Stimulated activated naive CD4-positive, alpha-beta T cell (primary cell): Measurements from ENCODE around the gene PPP2R2D.

Experiments
- DNase-seq, 6 experiments: peaks; one replicate each; lab custom pipeline; 2025; lab: John Stamatoyannopoulos, UW

The PPP2R2D gene

GRCh38 chr10:131868436-131868835, 32.4 kb upstream of the PPP2R2D start:
- DNase-seq = no peak

GRCh38 chr10:131869344-131869743, 31.5 kb upstream of the PPP2R2D start:
- no peak for DNase-seq

- DNase-seq = no peak
These were observed 30.4 kb upstream of the PPP2R2D start for GRCh38 chr10:131870411-131870810.

GRCh38 chr10:131870831-131871672, 29.8 kb upstream of the PPP2R2D start:
- DNase-seq = no peak

GRCh38 chr10:131871673-131872005, 29.2 kb upstream of the PPP2R2D start:
- no peak for DNase-seq

- no peak for DNase-seq
These were observed 28.6 kb upstream of the PPP2R2D start for GRCh38 chr10:131872011-131872826.

- DNase-seq = no peak
These were observed 27.9 kb upstream of the PPP2R2D start for GRCh38 chr10:131872827-131873375.

- peak in 4 of 6 experiments; percentile 5 to 35 (median 28) for DNase-seq
These were observed 25.8 kb upstream of the PPP2R2D start for GRCh38 chr10:131874991-131875451.

GRCh38 chr10:131875501-131875900, 25.3 kb upstream of the PPP2R2D start:
- no peak for DNase-seq

GRCh38 chr10:131876017-131876416, 24.8 kb upstream of the PPP2R2D start:
- no peak for DNase-seq

- DNase-seq = no peak
These were observed 24.3 kb upstream of the PPP2R2D start for GRCh38 chr10:131876508-131876907.

GRCh38 chr10:131880016-131880590, 20.7 kb upstream of the PPP2R2D start:
- no peak for DNase-seq

- DNase-seq = no peak
These were observed 19.5 kb upstream of the PPP2R2D start for GRCh38 chr10:131881104-131881880.

- no peak for DNase-seq
These were observed 18.7 kb upstream of the PPP2R2D start for GRCh38 chr10:131882151-131882550.

- no peak for DNase-seq
These were observed 18.0 kb upstream of the PPP2R2D start for GRCh38 chr10:131882590-131883451.

GRCh38 chr10:131883621-131884393, 17.0 kb upstream of the PPP2R2D start:
- peak in 1 of 6 experiments; percentile 19 for DNase-seq

- peak; percentile 61 to 91 (median 77) for DNase-seq
These were observed 15.2 kb upstream of the PPP2R2D start for GRCh38 chr10:131885391-131886165.

GRCh38 chr10:131886237-131886636, 14.6 kb upstream of the PPP2R2D start:
- peak in 1 of 6 experiments; percentile 8 for DNase-seq

GRCh38 chr10:131888186-131888604, 12.6 kb upstream of the PPP2R2D start:
- DNase-seq = no peak
